NCI-H1930 (cell line): Measurements from ENCODE around the gene SLC8A1.
"Not testable (repeated sequence)": the region's sequence is repeated elsewhere in the genome, so short reads cannot be mapped to it uniquely, and the experiment has no call there.

ENCODE experiments used
- DNase-seq, 2 experiments: peaks; one replicate each; lab custom pipeline; 2025; lab: John Stamatoyannopoulos, UW

SLC8A1 gene

DNA sequence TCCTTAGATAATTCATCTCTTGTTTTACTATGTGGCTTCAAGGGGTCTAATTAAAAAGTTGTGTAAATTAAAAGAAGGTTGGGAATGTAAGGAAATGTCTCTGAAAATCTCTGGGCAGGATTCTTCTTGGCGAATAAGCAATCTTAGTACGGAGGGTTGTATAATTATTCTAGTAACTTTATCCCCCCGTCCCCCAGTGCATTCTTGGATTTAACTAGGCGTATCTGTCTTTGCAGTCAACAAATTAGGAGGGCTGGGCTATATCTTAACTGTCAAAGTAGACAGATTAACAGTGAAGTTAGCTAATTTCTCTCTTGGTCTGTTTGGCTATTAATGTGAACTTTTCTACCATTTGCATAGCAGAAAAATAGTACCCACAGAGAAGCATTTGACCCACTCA lies 343.0 kb downstream of the SLC8A1 start:
- no peak for DNase-seq

DNA sequence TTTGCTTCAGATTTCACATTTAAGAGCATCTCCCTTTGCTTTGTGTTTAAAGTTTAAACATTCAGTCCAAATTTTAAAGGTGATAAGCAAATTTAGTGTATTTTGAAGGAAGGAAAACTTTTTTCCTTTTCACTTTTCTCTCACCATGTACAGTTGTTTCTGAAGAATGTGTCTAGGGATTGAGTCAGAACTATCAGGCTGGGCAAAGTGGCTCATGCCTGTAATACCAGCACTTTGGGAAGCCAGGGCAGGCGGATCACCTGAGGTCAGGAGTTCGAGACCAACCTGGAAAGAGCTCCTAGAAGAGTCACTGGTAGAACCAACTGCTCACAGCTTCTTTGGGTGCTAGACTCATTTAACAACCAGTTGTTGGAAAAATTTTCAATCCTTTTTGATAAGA lies 345.8 kb downstream of the SLC8A1 start:
- DNase-seq: no peak

DNA sequence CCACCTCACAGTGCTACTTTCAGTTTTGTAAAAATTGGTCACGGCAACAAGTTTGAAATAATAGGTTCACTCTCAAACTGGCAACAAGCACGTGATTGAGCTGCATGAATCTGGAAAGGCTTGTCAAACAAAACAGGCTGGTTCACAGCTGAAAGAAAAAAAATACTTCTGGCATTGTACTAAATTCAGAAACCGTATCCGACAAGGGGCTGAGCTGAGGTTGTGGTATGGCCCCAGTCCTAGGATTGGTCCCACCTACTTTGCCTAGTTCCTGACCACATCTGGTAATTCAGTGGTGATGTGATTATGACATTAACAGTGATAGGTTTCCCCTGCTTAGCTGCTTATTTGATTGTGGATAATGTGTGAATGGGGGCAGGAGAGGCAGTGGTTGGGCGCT lies 346.3 kb downstream of the SLC8A1 start:
- no peak for DNase-seq

DNA sequence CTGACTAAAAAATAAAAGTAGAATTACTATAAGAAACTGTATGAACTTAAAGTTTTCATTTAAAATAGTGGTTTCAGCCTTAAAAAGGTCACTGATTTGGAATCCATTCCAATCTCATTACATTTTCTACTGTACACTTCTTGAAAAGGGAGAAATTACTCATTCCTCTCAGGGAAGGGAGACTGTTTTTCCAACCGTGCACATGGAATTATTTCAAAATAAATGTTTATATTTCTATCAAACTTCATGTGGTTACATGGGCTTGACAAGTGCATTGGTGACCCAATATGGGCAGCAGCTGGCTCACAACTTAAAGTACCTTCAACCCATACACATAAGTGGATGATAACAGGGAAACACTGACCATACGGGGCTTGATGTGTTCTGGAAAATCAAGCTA lies 348.3 kb downstream of the SLC8A1 start:
- DNase-seq: no peak

DNA sequence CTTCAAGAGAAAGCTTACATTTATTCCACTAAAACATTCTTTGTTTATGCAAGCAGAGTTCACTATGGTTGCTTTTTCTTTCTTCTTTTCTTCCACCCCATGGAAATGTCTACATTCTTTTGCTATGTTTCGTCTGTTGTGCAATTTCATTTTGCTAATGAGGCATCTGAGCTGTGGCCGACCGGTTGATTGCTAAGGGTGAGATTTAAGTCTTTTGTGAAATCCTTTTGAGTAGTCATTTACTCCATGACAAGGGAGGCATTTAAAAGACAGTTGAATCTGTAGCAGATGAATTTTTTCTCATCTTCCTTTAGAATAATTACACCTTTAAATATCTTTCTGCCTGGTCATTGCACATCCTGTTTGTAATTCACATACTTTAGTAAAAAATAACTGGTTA lies 348.7 kb downstream of the SLC8A1 start:
- no peak for DNase-seq

DNA sequence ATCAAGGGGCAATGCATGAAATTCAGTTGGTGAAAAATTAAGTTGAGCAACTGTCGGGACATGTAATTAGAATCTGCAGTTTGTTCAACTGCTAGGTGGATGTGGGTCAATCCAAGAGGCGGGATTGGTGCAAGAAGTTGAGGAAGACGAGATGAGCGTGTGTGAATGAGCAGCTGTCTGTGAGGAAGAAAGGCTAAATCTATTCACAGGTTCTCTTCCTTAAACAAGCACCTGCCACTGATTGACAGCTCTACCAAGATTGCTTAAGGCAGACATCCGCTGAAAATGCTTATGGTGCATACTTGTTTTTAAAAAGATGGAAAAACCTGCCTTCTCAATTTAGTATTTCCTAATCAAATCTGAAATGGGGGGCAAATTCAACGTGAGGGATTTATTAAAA lies 349.4 kb downstream of the SLC8A1 start:
- DNase-seq: no peak

DNA sequence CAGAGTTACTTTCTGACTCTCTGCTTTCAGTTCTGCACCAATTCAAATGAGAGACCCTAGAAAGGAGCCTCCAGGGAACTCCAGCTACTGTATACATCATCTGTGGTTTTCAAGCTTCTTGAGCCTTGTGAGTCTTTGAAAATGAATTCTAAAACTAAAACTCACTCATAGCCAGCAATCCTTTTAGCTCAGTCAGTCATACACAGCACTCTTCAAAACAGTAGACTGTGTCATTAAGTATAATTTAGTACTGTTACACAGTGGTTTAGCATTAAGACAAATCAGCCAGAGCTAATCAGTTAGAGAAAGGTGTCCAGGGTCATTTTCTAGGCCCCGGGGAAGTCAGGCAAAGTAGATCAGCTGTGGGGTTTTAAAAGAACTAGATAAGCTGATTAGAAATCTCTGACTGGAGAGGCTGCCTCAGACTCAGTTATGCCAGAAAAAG lies 350.7 kb downstream of the SLC8A1 start:
- DNase-seq: no peak

DNA sequence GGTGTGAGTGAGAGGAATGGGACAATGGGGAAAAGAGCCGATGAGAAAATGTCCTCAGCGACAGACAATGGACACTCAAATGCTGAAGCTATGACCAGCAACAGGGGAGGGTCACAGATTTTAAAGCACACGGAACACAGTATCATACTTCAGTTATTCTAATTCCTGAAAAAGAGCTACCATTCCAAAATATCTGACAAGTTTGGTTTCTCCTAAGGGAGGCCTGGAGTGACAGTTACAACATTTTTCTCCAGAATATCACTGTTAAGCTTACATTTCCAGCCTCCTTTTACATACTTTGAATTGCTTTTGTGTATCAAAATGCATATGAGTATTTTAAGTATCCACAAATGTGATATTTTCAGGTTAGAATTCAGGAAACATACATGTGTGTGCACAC lies 351.2 kb downstream of the SLC8A1 start:
- DNase-seq: no peak

DNA sequence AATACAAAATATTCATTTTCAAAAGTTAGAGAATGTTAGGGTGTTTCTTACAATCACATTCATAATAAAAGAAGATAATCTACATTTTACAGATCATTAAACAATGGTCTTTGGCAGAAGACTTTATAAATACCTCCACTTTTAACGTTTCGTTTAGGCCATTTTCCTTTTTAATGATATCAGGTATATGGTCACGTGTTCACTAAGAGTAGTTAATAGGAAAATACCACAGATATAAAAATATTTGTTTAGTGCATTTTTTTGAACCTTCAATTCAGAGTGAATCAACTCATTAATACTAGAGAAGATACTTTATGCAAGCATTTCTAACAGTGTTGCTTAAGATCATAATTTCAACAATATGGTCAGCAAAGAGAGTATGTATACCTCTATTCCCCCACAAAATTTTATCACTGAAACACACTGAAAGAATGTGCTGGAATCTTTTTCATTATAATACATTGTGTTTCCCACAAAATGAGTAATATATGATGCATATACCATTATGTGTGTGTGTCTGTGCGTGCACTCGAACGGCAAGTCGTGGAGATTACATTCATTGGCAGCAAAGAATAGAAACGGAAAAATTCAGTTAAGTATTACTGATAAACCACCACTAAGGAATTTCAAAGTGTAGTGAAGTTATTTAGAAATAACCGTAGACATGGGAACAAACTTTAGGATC lies 353.0 kb downstream of the SLC8A1 start:
- no peak for DNase-seq

DNA sequence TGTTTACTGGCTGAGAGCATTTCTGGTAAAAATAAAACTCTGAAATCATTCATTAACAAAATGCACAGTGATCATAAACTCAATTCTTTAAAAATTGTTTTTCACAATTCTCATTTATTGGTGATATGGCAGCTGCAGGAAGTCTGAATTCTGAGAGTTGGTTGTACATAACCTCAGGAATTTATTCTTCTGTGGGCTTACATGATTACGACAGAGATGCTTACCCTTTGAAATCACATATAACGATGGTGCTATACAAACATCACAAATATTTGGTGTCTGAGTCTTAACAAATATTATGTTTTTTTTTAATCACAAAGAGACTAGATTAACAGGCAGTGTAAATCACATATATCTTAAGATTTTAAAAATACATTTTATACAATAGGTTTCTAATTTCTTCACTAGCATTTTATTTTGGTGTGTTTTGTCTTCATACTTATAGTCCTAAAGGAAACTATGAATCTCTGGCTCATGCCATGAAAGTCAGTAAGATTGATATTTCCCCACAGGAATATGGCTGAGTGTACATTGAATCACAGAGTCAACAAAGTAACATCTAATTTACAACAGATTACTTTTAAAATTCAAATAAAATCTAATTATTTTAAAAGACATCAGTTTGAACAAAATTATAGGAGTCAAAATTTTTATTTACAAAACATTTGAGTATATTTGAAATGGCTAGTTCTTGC lies 354.1 kb downstream of the SLC8A1 start:
- no peak for DNase-seq

DNA sequence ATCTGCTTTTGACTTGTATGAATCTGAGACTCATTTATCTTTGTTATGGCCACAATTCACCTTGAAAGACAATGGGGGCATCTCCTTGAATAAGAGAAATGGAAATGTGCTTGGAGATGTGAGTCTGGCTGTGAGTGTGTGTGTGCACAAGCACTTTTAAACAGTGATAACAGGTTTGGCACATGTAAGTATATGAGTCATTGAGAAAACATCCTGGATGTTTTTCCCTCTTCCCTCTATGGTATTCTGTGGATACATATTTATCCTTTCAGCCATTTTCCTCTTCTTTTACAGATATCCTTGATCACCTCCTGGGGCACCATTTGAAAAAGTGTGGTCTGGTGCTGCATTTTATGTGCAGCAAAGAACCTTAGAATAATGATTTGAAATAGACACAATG lies 355.5 kb downstream of the SLC8A1 start:
- DNase-seq: no peak

DNA sequence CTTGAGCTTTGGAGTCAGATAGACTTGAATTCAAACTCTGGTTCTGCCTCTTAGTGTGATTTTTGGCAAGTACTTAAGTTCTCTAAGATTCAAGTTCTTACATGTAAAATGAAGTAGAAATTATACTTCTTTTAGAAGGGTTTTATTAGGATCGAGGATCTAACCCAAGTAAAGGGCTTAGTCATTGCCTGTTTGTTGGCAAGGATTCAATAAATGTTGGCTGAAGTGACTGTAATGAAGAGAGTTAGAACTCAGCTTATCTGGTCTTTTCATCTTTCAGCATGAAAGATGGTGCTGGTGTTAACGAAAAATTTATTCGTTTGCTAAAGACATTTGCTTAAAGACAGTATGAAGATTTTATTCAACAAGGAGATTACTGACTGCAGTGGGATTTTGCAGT lies 356.9 kb downstream of the SLC8A1 start:
- DNase-seq: no peak

DNA sequence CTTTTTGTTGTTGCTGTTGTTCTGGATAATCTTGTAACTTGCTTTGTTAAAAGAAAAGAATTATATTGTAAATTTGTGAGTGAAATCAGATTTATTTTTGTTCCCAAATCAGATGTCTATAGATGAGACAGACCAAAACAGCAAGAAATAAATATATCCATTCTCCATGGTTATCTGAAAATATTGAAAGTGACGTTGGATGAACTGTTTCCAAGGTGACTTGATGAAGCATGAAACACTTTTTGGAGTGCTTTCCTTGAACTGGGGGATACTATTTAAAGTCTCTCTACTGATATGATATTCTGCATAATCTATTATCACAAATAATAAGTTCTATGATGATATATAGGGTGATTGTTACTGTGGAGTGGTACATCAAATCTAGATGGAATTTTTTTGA lies 357.4 kb downstream of the SLC8A1 start:
- DNase-seq: no peak

DNA sequence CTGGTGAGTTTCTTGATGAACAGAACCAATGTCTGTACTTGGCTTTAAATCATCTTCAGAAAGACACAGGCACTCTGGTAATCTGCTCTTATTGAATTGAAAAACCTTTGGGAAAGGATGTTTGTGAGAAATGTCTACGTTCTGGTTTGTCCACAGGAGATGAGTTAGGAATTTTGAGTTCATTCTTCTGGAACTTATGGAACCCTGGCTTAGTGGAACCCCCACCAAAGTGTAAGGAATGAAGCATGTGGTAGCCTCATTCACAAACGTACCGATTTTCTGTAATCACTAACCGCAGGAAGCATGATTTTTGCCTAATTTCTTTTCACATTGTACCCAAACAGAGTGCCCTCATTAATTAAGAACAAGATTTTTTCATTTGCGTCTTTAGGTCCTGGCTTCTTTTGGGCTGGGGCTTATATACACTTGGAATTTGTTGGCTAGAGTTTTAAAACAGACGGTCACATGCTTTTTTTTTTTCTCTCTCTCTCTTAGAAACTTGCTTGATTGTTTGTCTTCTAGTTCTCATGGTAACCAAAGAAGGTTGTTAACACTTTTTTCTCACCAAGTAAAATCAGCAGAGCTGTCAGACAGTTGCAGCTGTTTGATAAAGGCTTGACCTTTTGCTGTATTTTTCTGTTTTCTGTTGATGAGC lies 358.7 kb downstream of the SLC8A1 start:
- no peak for DNase-seq

DNA sequence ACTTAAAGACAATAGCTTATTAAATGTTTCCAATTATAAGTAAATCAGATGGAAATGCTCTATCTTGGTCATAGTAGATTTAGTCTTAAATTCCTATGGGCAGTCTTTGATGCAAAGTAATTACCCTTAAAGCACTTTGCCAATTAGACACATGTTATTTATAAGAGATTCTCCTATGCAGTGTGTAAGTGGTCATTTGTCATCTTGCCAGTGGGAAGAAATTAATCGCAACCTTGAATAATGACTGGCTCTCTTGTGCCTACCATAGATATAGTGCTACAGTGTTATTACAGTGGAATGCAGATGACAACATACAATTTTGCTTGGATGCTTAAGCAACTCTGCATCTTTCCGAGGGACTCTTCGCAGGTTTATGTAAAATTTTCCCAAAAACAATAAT lies 361.8 kb downstream of the SLC8A1 start:
- no peak for DNase-seq

DNA sequence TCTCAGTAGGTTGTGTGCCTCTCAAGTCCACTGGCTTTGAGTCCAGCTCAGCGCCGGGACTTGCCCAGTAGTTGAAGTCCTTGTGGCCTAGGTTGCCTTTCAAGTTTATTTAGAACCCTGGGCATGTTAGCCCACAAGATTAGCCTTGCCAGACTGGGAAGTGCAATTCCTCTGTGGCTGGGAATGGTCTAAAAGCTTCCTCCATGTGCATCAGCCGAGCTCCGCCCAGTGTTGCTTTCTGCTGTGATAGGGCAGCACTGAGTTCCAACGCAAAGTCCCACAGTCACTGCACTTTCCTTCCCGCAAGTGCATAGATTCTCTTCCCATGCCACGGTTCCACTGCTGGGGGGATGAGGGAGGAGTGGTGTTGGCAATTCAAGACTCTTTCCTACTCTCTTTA lies 364.0 kb downstream of the SLC8A1 start:
- no peak for DNase-seq

DNA sequence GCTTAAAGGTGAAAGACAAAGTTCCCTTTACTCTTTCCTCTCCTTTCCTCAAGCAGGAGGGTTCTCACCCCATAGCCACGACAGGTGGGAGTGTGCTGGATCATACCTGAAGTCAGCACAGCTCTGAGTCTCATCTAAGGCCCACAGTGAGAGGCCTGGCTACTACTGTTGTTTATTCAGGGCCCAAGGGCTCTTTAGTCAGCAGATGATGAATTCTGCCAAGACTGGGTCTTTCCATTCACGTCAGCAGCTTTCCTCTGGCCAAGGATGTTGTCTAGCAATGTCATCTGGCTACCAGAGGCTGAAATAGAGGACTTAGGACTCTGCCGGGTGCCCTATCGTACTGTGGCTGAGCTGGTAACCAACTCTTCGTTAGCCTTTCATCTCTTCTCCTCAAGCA lies 364.5 kb downstream of the SLC8A1 start:
- DNase-seq: no peak

DNA sequence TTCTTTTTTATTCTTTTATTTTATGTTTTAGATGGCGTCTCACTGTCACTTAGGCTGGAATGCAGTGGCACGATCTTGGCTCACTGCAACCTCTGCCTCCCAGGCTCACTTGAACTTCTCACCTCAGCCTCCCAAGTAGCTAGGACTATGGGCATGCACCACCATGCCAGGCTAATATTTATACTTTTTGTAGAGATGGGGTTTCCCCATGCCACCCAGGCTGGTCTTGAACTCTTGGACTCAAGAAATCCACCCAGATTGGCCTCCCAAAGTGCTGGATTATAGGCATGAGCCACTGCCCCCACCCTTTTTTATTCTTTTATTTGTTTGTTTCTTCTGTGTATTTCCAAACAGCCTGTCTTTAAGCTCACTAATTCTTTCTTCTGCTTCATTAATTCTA lies 366.1 kb downstream of the SLC8A1 start:
- DNase-seq: no peak

DNA sequence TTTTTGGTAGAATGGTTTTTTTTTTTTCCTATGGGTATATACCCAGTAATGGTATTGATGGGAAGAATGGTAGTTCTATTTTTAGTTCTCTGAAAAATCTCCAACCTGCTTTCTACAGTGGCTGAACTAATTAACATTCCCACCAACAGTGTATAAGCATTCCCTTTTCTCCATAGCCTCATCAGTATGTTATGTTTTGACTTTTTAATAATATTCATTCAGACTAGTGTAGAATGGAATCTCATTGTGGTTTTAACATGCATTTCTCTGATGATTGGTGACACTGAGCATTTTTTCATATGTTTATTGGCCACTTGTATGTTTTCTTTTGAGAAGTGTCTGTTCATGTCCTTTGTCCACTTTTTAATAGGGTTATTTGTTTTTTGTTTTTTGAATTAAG lies 378.6 kb downstream of the SLC8A1 start:
- DNase-seq: not testable (repeated sequence)

DNA sequence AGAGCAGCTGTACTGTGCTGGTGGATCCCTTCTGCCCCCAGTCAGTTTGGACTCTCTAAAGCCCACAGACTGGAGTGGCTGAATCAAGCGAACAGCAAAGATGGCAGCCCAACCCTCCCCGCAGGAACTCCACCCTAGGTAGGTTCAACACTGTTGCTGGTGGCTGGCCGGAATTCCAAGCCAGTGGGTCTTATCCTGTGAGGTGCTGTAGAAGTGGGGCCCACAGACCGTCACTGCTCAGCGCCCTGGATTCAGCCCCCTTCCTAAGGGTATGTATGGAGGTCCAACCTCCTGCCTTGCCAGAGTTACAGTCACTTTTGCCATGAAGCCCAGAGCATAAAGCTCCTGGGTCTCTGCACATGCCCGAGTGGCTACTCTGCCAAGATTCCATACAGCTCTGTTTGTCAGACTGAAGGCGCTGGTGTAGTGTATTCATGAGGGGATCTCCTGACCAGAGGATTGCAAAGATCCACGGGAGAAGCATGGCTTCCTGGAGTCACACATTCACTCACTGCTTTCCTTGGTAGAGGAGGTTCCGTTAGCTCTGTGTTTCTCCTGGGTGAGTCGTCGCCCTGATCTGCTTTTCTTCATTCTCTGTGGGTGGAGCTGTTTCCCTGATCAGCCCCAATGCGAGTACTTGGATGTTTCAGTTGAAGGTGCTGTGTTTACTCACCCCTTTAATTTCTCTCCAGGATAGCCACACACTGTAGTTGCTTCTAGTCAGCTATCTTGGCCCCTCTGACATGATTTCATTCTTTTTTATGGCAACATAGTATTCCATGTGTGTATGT lies 379.3 kb downstream of the SLC8A1 start:
- DNase-seq: no peak

DNA sequence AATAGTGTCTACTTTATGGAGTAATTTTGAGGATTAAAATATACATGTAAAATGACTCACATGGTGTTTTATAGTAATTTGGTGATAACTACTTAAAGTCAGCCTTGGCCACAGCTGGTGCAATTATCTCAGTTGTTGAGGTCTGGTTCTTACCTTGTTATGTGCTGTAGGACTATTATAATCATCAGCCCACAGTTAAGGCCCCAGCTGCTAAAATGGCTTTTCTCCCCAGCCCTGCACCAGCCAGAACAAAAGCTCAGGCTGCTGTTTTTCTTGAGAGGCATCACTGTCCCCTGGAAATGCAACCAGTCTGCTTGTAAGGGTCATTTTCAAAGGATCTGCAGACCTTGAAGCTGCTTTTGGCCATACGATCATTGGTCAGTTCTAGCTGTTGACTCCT lies 389.5 kb downstream of the SLC8A1 start:
- no peak for DNase-seq

DNA sequence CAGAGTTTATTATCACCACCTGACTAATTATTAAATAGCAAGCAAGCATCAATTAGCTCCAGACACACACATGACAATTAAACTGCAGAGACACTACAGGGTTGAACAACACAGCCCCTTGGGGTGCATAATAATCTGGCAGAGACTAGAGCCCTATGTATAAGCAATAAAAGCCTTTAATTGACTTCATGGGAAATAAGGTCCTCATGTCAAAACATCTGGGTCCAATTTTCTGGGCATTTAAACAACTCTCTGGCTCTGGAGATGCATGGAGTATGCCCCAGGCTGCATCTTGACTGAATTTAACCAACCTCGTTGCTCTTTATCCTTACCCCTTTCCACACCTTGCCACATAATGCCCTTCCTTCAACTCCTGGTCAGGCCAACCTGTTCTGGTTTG lies 402.1 kb downstream of the SLC8A1 start:
- no peak for DNase-seq

DNA sequence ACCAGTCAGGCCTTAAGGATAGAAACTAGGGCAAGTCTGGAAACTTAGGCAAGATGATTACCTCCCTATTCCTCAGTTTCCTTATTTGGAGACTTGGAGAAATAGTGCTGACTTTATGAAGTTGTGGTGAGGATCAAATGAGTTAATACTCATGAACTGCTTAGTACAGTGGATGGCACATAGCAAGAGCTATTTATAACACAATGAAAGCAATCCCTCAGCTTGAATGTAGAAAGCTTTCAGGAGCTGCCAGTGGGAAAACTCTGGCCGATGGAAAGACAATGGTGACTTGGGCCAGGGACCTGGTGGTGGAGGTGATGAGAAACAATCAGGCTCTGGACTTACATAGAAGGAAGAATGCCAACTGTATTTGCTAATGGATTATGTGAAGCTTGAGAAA lies 403.4 kb downstream of the SLC8A1 start:
- no peak for DNase-seq
